H1 (cell line): ENCODE measurements around the gene PAX7. TPM values are rescaled to one million over a fixed set of nuclear protein-coding genes. Genes with fewer than 3 reads are reported as not detected.

Experiments used
- CTCF ChIA-PET: fragments of 300-600 bp; sonication (Branson Sonifier 250); formaldehyde crosslinking; loops from one replicate; lab custom pipeline; 2021; ENCODE audit not compliant: partially characterized antibody; lab: Charles Lee
- POLR2A ChIA-PET: fragments of 300-600 bp; sonication (Branson Sonifier 250); formaldehyde crosslinking; loops from one replicate; lab custom pipeline; 2021; ENCODE audit warnings: inconsistent platforms; ENCODE audit not compliant: partially characterized antibody; lab: Charles Lee
- DNase-seq, 2 experiments: peaks; one replicate each; pipeline versions ENCODE4 v3.0.0 to v3.0.0-alpha.2; 2010 to 2022; ENCODE audit warnings: low spot score in 2 of 2, low read depth in 1 of 2, mixed read lengths in 1 of 2
- FAIRE-seq: peaks from 2 replicates; lab custom pipeline; 2011; peaks lifted over from hg19 to GRCh38; lab: Jason Lieb, UNC
- H2AFZ ChIP-seq: 2 replicates; pipeline ENCODE4 v1.8.1; 2012; ENCODE audit warnings: low read length, inconsistent platforms
- H2AK5ac ChIP-seq: 2 replicates; pipeline ENCODE4 v1.6.1; 2013; ENCODE audit warnings: low read depth, low read length
- H2BK120ac ChIP-seq: replicated peaks from 2 replicates; pipeline ENCODE3; 2013; ENCODE audit warnings: low read depth, low read length, inconsistent platforms
- H2BK12ac ChIP-seq: 2 replicates; pipeline ENCODE4 v1.6.1; 2013; ENCODE audit warnings: low read depth, low read length
- H2BK15ac ChIP-seq: 2 replicates; pipeline ENCODE4 v1.6.1; 2013; ENCODE audit warnings: low read length
- H2BK20ac ChIP-seq: 2 replicates; pipeline ENCODE4 v1.6.1; 2013; ENCODE audit warnings: low read length
- H2BK5ac ChIP-seq: 2 replicates; pipeline ENCODE4 v1.6.1; 2013; ENCODE audit warnings: low read depth, low read length
- H3K14ac ChIP-seq: 2 replicates; pipeline ENCODE4 v1.6.1; 2013; ENCODE audit warnings: inconsistent platforms; ENCODE audit not compliant: insufficient read length
- H3K18ac ChIP-seq: 2 replicates; pipeline ENCODE4 v1.6.1; 2013; ENCODE audit warnings: low read length; ENCODE audit errors: extremely low read depth
- H3K23ac ChIP-seq: 2 replicates; pipeline ENCODE4 v1.6.1; 2013; ENCODE audit warnings: inconsistent platforms; ENCODE audit not compliant: insufficient read length
- H3K23me2 ChIP-seq: 2 replicates; pipeline ENCODE4 v1.6.1; 2013; ENCODE audit warnings: low read depth, low read length
- H3K27ac ChIP-seq: 2 replicates; pipeline ENCODE4 v1.6.1; 2011; ENCODE audit warnings: low read depth, low read length, inconsistent platforms
- H3K27me3 ChIP-seq, 4 experiments: replicated peaks in 1 of 4; 1 replicate in 1 of 4; 2 replicates in 3 of 4; pipeline versions ENCODE4 v1.6.1 to v1.8.1; 2011 to 2013; ENCODE audit warnings: low read length in 3 of 4, mild to moderate bottlenecking in 3 of 4, inconsistent platforms in 2 of 4, mixed read lengths in 2 of 4, moderate library complexity in 1 of 4; ENCODE audit not compliant: control insufficient read depth in 3 of 4, insufficient read depth in 3 of 4; ENCODE audit errors: extremely low read depth in 1 of 4
- H3K36me3 ChIP-seq, 4 experiments: 2 replicates each; pipeline versions ENCODE4 v1.6.1 to v1.8.1; 2011 to 2013; ENCODE audit warnings: mild to moderate bottlenecking in 4 of 4, low read length in 3 of 4, moderate library complexity in 2 of 4, control low read depth in 1 of 4, inconsistent platforms in 1 of 4; ENCODE audit not compliant: insufficient read depth in 4 of 4, control insufficient read depth in 2 of 4
- H3K4ac ChIP-seq: replicated peaks from 2 replicates; pipeline ENCODE3; 2013; ENCODE audit warnings: low read length, low read depth, mixed read lengths, inconsistent platforms; ENCODE audit not compliant: insufficient read length
- H3K4me1 ChIP-seq, 4 experiments: replicated peaks in 1 of 4; 1 replicate in 1 of 4; 2 replicates in 3 of 4; pipeline versions ENCODE4 v1.6.1 to v1.8.1; 2011 to 2013; ENCODE audit warnings: low read length in 3 of 4, inconsistent platforms in 2 of 4, mixed read lengths in 1 of 4; ENCODE audit not compliant: insufficient read depth in 4 of 4, control insufficient read depth in 3 of 4
- H3K4me2 ChIP-seq, 2 experiments: 2 replicates each; pipeline versions ENCODE4 v1.6.1 to v1.8.1; 2011 to 2013; ENCODE audit warnings: low read depth in 2 of 2, low read length in 2 of 2, control low read depth in 1 of 2, inconsistent platforms in 1 of 2, mild to moderate bottlenecking in 1 of 2; ENCODE audit not compliant: insufficient read depth in 1 of 2
- H3K4me3 ChIP-seq, 4 experiments: fragments of 200-600, 300-600 bp in 1 of 4; sonication (generic), shearing (Covaris generic), sonication (Bioruptor Twin) in 1 of 4; 2 replicates each; pipeline versions ENCODE4 v1.5.1 to v1.8.1; 2011 to 2016; ENCODE audit warnings: low read length in 4 of 4, low read depth in 3 of 4, control low read depth in 2 of 4, inconsistent platforms in 2 of 4, mild to moderate bottlenecking in 2 of 4, mixed read lengths in 1 of 4, moderate library complexity in 1 of 4; ENCODE audit not compliant: insufficient read depth in 2 of 4; ENCODE audit errors: extremely low read depth in 1 of 4
- H3K56ac ChIP-seq: replicated peaks from 2 replicates; pipeline ENCODE3; 2013; ENCODE audit warnings: low read depth, mild to moderate bottlenecking, mixed read lengths, low read length, inconsistent platforms; ENCODE audit not compliant: insufficient read length
- H3K79me1 ChIP-seq: 2 replicates; pipeline ENCODE4 v1.6.1; 2013; ENCODE audit warnings: low read depth, low read length, control low read depth
- H3K79me2 ChIP-seq, 2 experiments: 2 replicates each; pipeline versions ENCODE4 v1.6.1 to v1.8.1; 2012 to 2013; ENCODE audit warnings: low read length in 2 of 2, mild to moderate bottlenecking in 2 of 2, inconsistent platforms in 1 of 2; ENCODE audit not compliant: insufficient read depth in 2 of 2, control insufficient read depth in 1 of 2
- H3K9ac ChIP-seq, 4 experiments: replicated peaks in 1 of 4; 1 replicate in 1 of 4; 2 replicates in 3 of 4; pipeline versions ENCODE4 v1.6.1 to v1.8.1; 2011 to 2013; ENCODE audit warnings: low read depth in 3 of 4, low read length in 3 of 4, control low read depth in 2 of 4, mild to moderate bottlenecking in 2 of 4, moderate library complexity in 2 of 4, inconsistent platforms in 1 of 4; ENCODE audit errors: extremely low read depth in 1 of 4
- H3K9me3 ChIP-seq, 2 experiments: 2 replicates each; pipeline versions ENCODE4 v1.6.1 to v1.8.1; 2012 to 2013; ENCODE audit warnings: mild to moderate bottlenecking in 2 of 2, moderate library complexity in 2 of 2, control low read depth in 1 of 2, inconsistent platforms in 1 of 2, low read depth in 1 of 2, low read length in 1 of 2, mixed read lengths in 1 of 2; ENCODE audit not compliant: insufficient read depth in 2 of 2
- H4K20me1 ChIP-seq, 2 experiments: replicated peaks in 1 of 2; 2 replicates each; pipeline versions ENCODE3 to v1.8.1; 2011 to 2013; ENCODE audit warnings: inconsistent platforms in 2 of 2, low read length in 2 of 2, mild to moderate bottlenecking in 1 of 2; ENCODE audit not compliant: insufficient read depth in 2 of 2, control insufficient read depth in 1 of 2
- H4K5ac ChIP-seq: 2 replicates; pipeline ENCODE4 v1.6.1; 2013; ENCODE audit warnings: low read length, low read depth, mixed read lengths, inconsistent platforms; ENCODE audit not compliant: insufficient read length
- H4K8ac ChIP-seq: 2 replicates; pipeline ENCODE4 v1.8.0; 2013; ENCODE audit warnings: mild to moderate bottlenecking, moderate library complexity, low read length, inconsistent platforms; ENCODE audit not compliant: insufficient read depth; ENCODE audit errors: extremely low read depth
- H4K91ac ChIP-seq: replicated peaks from 2 replicates; pipeline ENCODE3; 2013; ENCODE audit warnings: low read length, mixed read lengths, inconsistent platforms; ENCODE audit not compliant: insufficient read length
- KDM5A ChIP-seq: fragments of 200-600 bp; IDR thresholded peaks from 2 replicates; pipeline ENCODE4 v1.7.1; 2012; ENCODE audit warnings: mild to moderate bottlenecking, low read length, inconsistent platforms, mixed read lengths
- WGBS, 2 experiments: shearing (Covaris generic) in 1 of 2; methylation state at CpG; one replicate each; pipeline versions ENCODE4 v1.1.6 to v1.1.7; 2013 to 2015; ENCODE audit warnings: low lambda C conversion rate in 2 of 2, mixed read lengths in 2 of 2, inconsistent platforms in 1 of 2, low coverage in 1 of 2, missing lambda C conversion rate in 1 of 2; ENCODE audit not compliant: insufficient replicate concordance in 2 of 2, insufficient coverage in 1 of 2, insufficient read length in 1 of 2; ENCODE audit errors: extremely low coverage in 1 of 2, missing lambda C conversion rate in 1 of 2; 5-methylcytosine and 5-hydroxymethylcytosine counted together
- polyA plus RNA-seq, 7 experiments: library from polyadenylated mRNA; depleted of rRNA in 3 of 7; stranded (reverse) in 5 of 7; unstranded in 2 of 7; fragments of >200 nt in 5 of 7; fragments of 200-250 nt in 2 of 7; gene quantifications; 1 replicate in 5 of 7; 2 replicates in 1 of 7; 4 replicates in 1 of 7; pipeline versions ENCODE4 v1.2.1 to v1.2.3, GENCODE V29; 2011 to 2013; ENCODE audit warnings: missing spikeins in 2 of 7, mixed read lengths in 2 of 7
- total RNA-seq: library from RNA; stranded (reverse); fragmentation: NEBNext Ultra II Directional; extraction: Animal tissue kit (Norgen Biotek cat#: 25700); gene quantifications from 2 replicates; pipeline ENCODE4 v1.2.1, GENCODE V29; 2021

The PAX7 gene
- total and polyA plus RNA-seq, 2 of the 8 experiments (the other 6 are each of a cell fraction or from before 2014, with no cell fraction given), result not detected

DNA sequence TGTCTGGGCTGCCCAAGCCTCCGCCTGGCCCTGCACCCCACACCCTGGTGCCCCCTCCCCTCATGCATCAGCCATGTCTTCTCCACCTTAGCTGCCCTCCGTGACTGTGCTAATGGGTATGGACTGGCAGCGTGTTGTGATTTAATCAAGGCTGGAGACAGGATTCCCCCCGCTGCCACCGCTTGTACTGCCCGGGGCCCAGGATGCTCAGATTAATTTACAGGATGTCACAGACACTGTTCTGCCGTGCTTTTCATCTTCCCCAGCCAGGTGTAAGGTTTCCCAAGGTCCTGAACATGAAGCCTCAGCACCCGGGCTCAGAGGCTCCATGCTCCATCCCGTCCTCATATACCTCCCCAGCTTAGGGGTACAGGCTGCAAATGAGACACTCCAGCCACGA lies 162.5 kb downstream of the PAX7 start:
- FAIRE-seq, result no peak
- CTCF ChIA-PET, result interaction anchor here (0.9 to 5.2 kb wide), 9 partner anchors 8 to 196 kb away, joined by 3 to 23 read pairs (median 4); no protein-coding TSS in a partner anchor
- WGBS, 2 experiments, result 79% methylated on average over 10 of the region's 10 CpGs; no CpG with 5 or more reads in 1 of the 2 experiments
- TF ChIP-seq KDM5A, result no peak

More for the DNA sequence above, 162.5 kb downstream of the PAX7 start:
- no peak overlapping the region for H2BK120ac ChIP-seq
- H2BK12ac ChIP-seq, result no peak overlapping the region; the same call in 1 of the 2 replicates
- H2BK15ac ChIP-seq, result no peak overlapping the region
- H3K79me2 ChIP-seq, result no peaks in the 10 kb centered on the region
- no peak overlapping the region for H2AFZ ChIP-seq
- H3K36me3 ChIP-seq, result no peaks in the 10 kb centered on the region
- peaks cover 0 to 4% (median 0%) of the 10 kb centered on the region in 4 experiments; a peak in 3 of 7 replicates for H3K27me3 ChIP-seq
- H3K9me3 ChIP-seq, result no peaks in the 10 kb centered on the region
- H4K20me1 ChIP-seq, result no peaks in the 10 kb centered on the region
- no peak overlapping the region for H3K23ac ChIP-seq
- no peak overlapping the region for H3K27ac ChIP-seq
- H3K4me1 ChIP-seq, result peaks cover 3 to 9% (median 7%) of the 10 kb centered on the region in 4 experiments; a peak in 6 of 7 replicates
- no peak overlapping the region for H2AK5ac ChIP-seq
- H3K79me1 ChIP-seq, result no peaks in the 10 kb centered on the region
- H3K56ac ChIP-seq, result no peak overlapping the region
- H2BK20ac ChIP-seq, result no peak overlapping the region
- H3K14ac ChIP-seq, result no peak overlapping the region
- H3K4me2 ChIP-seq, result no peak overlapping the region
- H4K5ac ChIP-seq, result no peak overlapping the region
- H3K4ac ChIP-seq, result no peak overlapping the region
- no peak overlapping the region for H2BK5ac ChIP-seq
- no peak overlapping the region for H3K4me3 ChIP-seq
- H3K9ac ChIP-seq, result no peak overlapping the region
- POLR2A ChIA-PET, result interaction anchor here (1.1 to 1.3 kb wide), 2 partner anchors 8 to 15 kb away, joined by 3 read pairs; no protein-coding TSS in a partner anchor
- H3K18ac ChIP-seq, result no peak overlapping the region
- no peak overlapping the region for H4K8ac ChIP-seq
- DNase-seq, result no peak
- no peaks in the 10 kb centered on the region for H3K23me2 ChIP-seq
- no peak overlapping the region for H4K91ac ChIP-seq
